Neural progenitor cell (in vitro differentiated cells): ENCODE results near the gene HFM1.

Source experiments
- CTCF ChIP-seq: fragments of 200-600 bp; sonication (generic); IDR thresholded peaks from 2 replicates; pipeline ENCODE4 v1.5.1; 2017; ENCODE audit warnings: antibody characterized with exemption, mild to moderate bottlenecking
- EZH2 ChIP-seq: fragments of 200-600 bp; sonication (generic); IDR thresholded peaks from 2 replicates; pipeline ENCODE4 v1.6.1; 2017; ENCODE audit warnings: antibody characterized with exemption, mild to moderate bottlenecking, moderate library complexity

GRCh38 chr1:91345395-91346005, 59.1 kb downstream of the HFM1 start:
- TF ChIP-seq EZH2 (no peak), CTCF (no peak)
